Mucosa of stomach (tissue), 1 donor: Measurements from ENCODE around the gene SNN.

Experiments
- H3K27me3 ChIP-seq: one replicate; pipeline ENCODE4 v1.7.0; 2013; ENCODE audit warnings: mild to moderate bottlenecking, low read length; ENCODE audit not compliant: control insufficient read depth, insufficient read depth
- H3K36me3 ChIP-seq: one replicate; pipeline ENCODE4 v1.7.0; 2013; ENCODE audit warnings: low read length; ENCODE audit not compliant: control insufficient read depth, insufficient read depth
- H3K4me1 ChIP-seq: one replicate; pipeline ENCODE4 v1.7.0; 2013; ENCODE audit warnings: mild to moderate bottlenecking, low read length; ENCODE audit not compliant: control insufficient read depth, insufficient read depth
- H3K4me3 ChIP-seq: one replicate; pipeline ENCODE4 v1.7.0; 2013; ENCODE audit warnings: low read length
- H3K9ac ChIP-seq: one replicate; pipeline ENCODE4 v1.7.0; 2013; ENCODE audit warnings: mild to moderate bottlenecking, low read length, moderate library complexity
- H3K9me3 ChIP-seq: one replicate; pipeline ENCODE4 v1.7.0; 2013; ENCODE audit warnings: mild to moderate bottlenecking, low read length, moderate library complexity; ENCODE audit not compliant: control insufficient read depth
- donor health status: Pancreatic carcinoma.

Gene SNN

GRCh38 chr16:11679250-11679649 is 11.0 kb downstream of the SNN start:
- Histone ChIP-seq H3K27me3 (no peaks in the 10 kb centered on the region), H3K36me3 (peaks cover 18% of the 10 kb centered on the region), H3K9ac (no peak overlapping the region), H3K4me3 (no peak overlapping the region), H3K9me3 (no peaks in the 10 kb centered on the region), H3K4me1 (peaks cover 27% of the 10 kb centered on the region)

- Histone ChIP-seq H3K36me3 (peaks cover 18% of the 10 kb centered on the region), H3K9ac (no peak overlapping the region)
Observed at GRCh38 chr16:11679941-11680911, 12.0 kb downstream of the SNN start.

GRCh38 chr16:11681556-11681955 is 13.3 kb downstream of the SNN start:
- no peaks in the 10 kb centered on the region for H3K9me3 ChIP-seq
- H3K9ac ChIP-seq: no peak overlapping the region
- no peak overlapping the region for H3K4me3 ChIP-seq
- H3K36me3 ChIP-seq: peaks cover 18% of the 10 kb centered on the region
- H3K4me1 ChIP-seq: peaks cover 9% of the 10 kb centered on the region
- no peaks in the 10 kb centered on the region for H3K27me3 ChIP-seq

More at GRCh38 chr16:11679941-11680911, 12.0 kb downstream of the SNN start:
- H3K27me3 ChIP-seq: no peaks in the 10 kb centered on the region
- H3K4me1 ChIP-seq: peaks cover 17% of the 10 kb centered on the region
- H3K4me3 ChIP-seq: no peak overlapping the region
- H3K9me3 ChIP-seq: no peaks in the 10 kb centered on the region

GRCh38 chr16:11681976-11682654 is 13.9 kb downstream of the SNN start:
- no peak overlapping the region for H3K9ac ChIP-seq
- H3K4me3 ChIP-seq: no peak overlapping the region
- H3K4me1 ChIP-seq: peaks cover 9% of the 10 kb centered on the region
- no peaks in the 10 kb centered on the region for H3K9me3 ChIP-seq
- H3K27me3 ChIP-seq: no peaks in the 10 kb centered on the region
- peaks cover 18% of the 10 kb centered on the region for H3K36me3 ChIP-seq

- Histone ChIP-seq H3K9ac (no peak overlapping the region), H3K4me1 (peaks cover 9% of the 10 kb centered on the region), H3K4me3 (no peak overlapping the region), H3K9me3 (no peaks in the 10 kb centered on the region), H3K36me3 (peaks cover 23% of the 10 kb centered on the region), H3K27me3 (no peaks in the 10 kb centered on the region)
Observed at GRCh38 chr16:11682655-11683096, 14.4 kb downstream of the SNN start.

- peaks cover 9% of the 10 kb centered on the region for H3K4me1 ChIP-seq
- H3K36me3 ChIP-seq: peaks cover 23% of the 10 kb centered on the region
- H3K9ac ChIP-seq: no peak overlapping the region
Observed at GRCh38 chr16:11683145-11683544, 14.9 kb downstream of the SNN start.

GRCh38 chr16:11684231-11685025 is 16.2 kb downstream of the SNN start:
- H3K4me1 ChIP-seq: peaks cover 12% of the 10 kb centered on the region
- H3K27me3 ChIP-seq: no peaks in the 10 kb centered on the region
- H3K9ac ChIP-seq: no peak overlapping the region
- no peak overlapping the region for H3K4me3 ChIP-seq
- H3K36me3 ChIP-seq: peaks cover 19% of the 10 kb centered on the region
- H3K9me3 ChIP-seq: no peaks in the 10 kb centered on the region

More at GRCh38 chr16:11683145-11683544, 14.9 kb downstream of the SNN start:
- Histone ChIP-seq H3K4me3 (no peak overlapping the region), H3K9me3 (no peaks in the 10 kb centered on the region), H3K27me3 (no peaks in the 10 kb centered on the region)

- no peak overlapping the region for H3K4me3 ChIP-seq
- no peaks in the 10 kb centered on the region for H3K9me3 ChIP-seq
- no peaks in the 10 kb centered on the region for H3K27me3 ChIP-seq
- no peak overlapping the region for H3K9ac ChIP-seq
- H3K4me1 ChIP-seq: peaks cover 19% of the 10 kb centered on the region
- peaks cover 19% of the 10 kb centered on the region for H3K36me3 ChIP-seq
Observed at GRCh38 chr16:11685844-11686618, 17.8 kb downstream of the SNN start.

- no peaks in the 10 kb centered on the region for H3K27me3 ChIP-seq
- peaks cover 19% of the 10 kb centered on the region for H3K36me3 ChIP-seq
- no peaks in the 10 kb centered on the region for H3K9me3 ChIP-seq
- no peak overlapping the region for H3K4me3 ChIP-seq
- H3K9ac ChIP-seq: no peak overlapping the region
- H3K4me1 ChIP-seq: peaks cover 12% of the 10 kb centered on the region
Observed at GRCh38 chr16:11686713-11687380, 18.6 kb downstream of the SNN start.

- no peak overlapping the region for H3K9ac ChIP-seq
- peaks cover 10% of the 10 kb centered on the region for H3K4me1 ChIP-seq
- no peak overlapping the region for H3K4me3 ChIP-seq
- H3K36me3 ChIP-seq: peaks cover 12% of the 10 kb centered on the region
- H3K27me3 ChIP-seq: no peaks in the 10 kb centered on the region
- no peaks in the 10 kb centered on the region for H3K9me3 ChIP-seq
Observed at GRCh38 chr16:11687601-11688519, 19.6 kb downstream of the SNN start.
